Kidney (tissue), 14 donors: ENCODE data around the gene MYT1. TPM values are rescaled to one million over a fixed set of nuclear protein-coding genes. Genes with fewer than 3 reads are reported as not detected.

Experiments used
- DNase-seq, 5 donors: peaks; one replicate each; pipeline ENCODE4 v3.0.0-alpha.2; 2013 to 2020
- FAIRE-seq: peaks from 2 replicates; lab custom pipeline; 2012; peaks lifted over from hg19 to GRCh38; lab: Jason Lieb, UNC
- H3K27ac ChIP-seq, 2 donors: one replicate each; pipeline ENCODE4 v1.7.0; 2013; ENCODE audit warnings: low read depth in 2 of 2, low read length in 2 of 2, inconsistent platforms in 1 of 2
- H3K27me3 ChIP-seq: one replicate; pipeline ENCODE4 v1.7.1; 2013; ENCODE audit warnings: low read length, inconsistent platforms; ENCODE audit not compliant: control insufficient read depth, insufficient read depth
- H3K36me3 ChIP-seq, 3 donors: one replicate each; pipeline versions ENCODE4 v1.7.0 to v1.7.1; 2013; ENCODE audit warnings: low read length in 3 of 3, control low read depth in 1 of 3, inconsistent platforms in 1 of 3; ENCODE audit not compliant: insufficient read depth in 3 of 3, control insufficient read depth in 2 of 3
- H3K4me1 ChIP-seq, 3 donors: one replicate each; pipeline versions ENCODE4 v1.7.0 to v1.7.1; 2013; ENCODE audit warnings: low read length in 3 of 3, inconsistent platforms in 1 of 3, low read depth in 1 of 3; ENCODE audit not compliant: control insufficient read depth in 2 of 3, insufficient read depth in 2 of 3
- H3K4me3 ChIP-seq, 3 donors: one replicate each; pipeline versions ENCODE4 v1.7.0 to v1.8.1; 2013; ENCODE audit warnings: low read length in 3 of 3, control low read depth in 1 of 3, inconsistent platforms in 1 of 3
- H3K9ac ChIP-seq, 3 donors: one replicate each; pipeline versions ENCODE4 v1.7.0 to v1.7.1; 2013; ENCODE audit warnings: low read length in 3 of 3, control low read depth in 1 of 3, inconsistent platforms in 1 of 3
- H3K9me3 ChIP-seq, 3 donors: one replicate each; pipeline versions ENCODE4 v1.7.0 to v1.7.1; 2013; ENCODE audit warnings: low read length in 3 of 3, control low read depth in 1 of 3, inconsistent platforms in 1 of 3; ENCODE audit not compliant: control insufficient read depth in 2 of 3, insufficient read depth in 1 of 3
- CTCF ChIP-seq: IDR thresholded peaks from 3 replicates; pipeline ENCODE4 v1.5.1; 2012; ENCODE audit warnings: mild to moderate bottlenecking, moderate library complexity, borderline replicate concordance; ENCODE audit not compliant: insufficient read depth; ENCODE audit errors: extremely low read depth
- intact Hi-C: fragments of 100-400 bp; cut with DNase I; formaldehyde crosslinking; loops from one replicate; pipeline ENCODE4 v1.11.1; 2022
- polyA plus RNA-seq: library from polyadenylated mRNA; stranded (reverse); fragments of 350-450 nt; fragmentation: Illumina TruSeq; extraction: RNeasy Lipid Tissue Mini Kit (QIAGEN cat#74804); gene quantifications from one replicate; pipeline ENCODE4 v1.2.3, GENCODE V29; 2014; ENCODE audit warnings: low read depth, low replicate concordance; ENCODE audit not compliant: insufficient read depth
- total RNA-seq: library from RNA; stranded (reverse); fragmentation: NEBNext Ultra II Directional; extraction: Animal tissue kit (Norgen Biotek cat#: 25700); gene quantifications from one replicate; pipeline ENCODE4 v1.2.1, GENCODE V29; 2021
- donor health status: control.
- donor health status: control.
- donor health status: control.
- donor health status: control.
- donor health status: control.
- donor health status: DM: yes; HTN: yes; CAD: no.
- donor health status: Normal renal cell carcinoma (clear cell type).

The MYT1 gene
- total and polyA plus RNA-seq, 2 donors from 2014 or later, result not detected

- intact Hi-C loops, result no loop called here
- no peak for TF ChIP-seq CTCF
- no peak overlapping the region for H3K4me3 ChIP-seq
- no peaks in the 10 kb centered on the region for H3K4me1 ChIP-seq
- DNase-seq, result peak in 2 of 5 donors; percentile 41 to 73
- H3K27me3 ChIP-seq, result no peaks in the 10 kb centered on the region
- FAIRE-seq, result no peak
- no peak overlapping the region for H3K27ac ChIP-seq
- H3K36me3 ChIP-seq, result no peaks in the 10 kb centered on the region
- no peaks in the 10 kb centered on the region for H3K9me3 ChIP-seq
- H3K9ac ChIP-seq, result no peak overlapping the region
These were observed 48.5 kb downstream of the MYT1 start for GRCh38 chr20:64212755-64213154.

GRCh38 chr20:64214113-64214512 is 49.9 kb downstream of the MYT1 start:
- no peaks in the 10 kb centered on the region for H3K27me3 ChIP-seq
- DNase-seq, result no peak
- no peaks in the 10 kb centered on the region for H3K36me3 ChIP-seq
- H3K9me3 ChIP-seq, result no peaks in the 10 kb centered on the region
- H3K9ac ChIP-seq, result no peak overlapping the region
- intact Hi-C loops, result no loop called here
- TF ChIP-seq CTCF, result no peak
- no peaks in the 10 kb centered on the region for H3K4me1 ChIP-seq
- no peak overlapping the region for H3K27ac ChIP-seq
- FAIRE-seq, result no peak
- H3K4me3 ChIP-seq, result no peak overlapping the region

- FAIRE-seq (no peak), DNase-seq (no peak)
- Histone ChIP-seq H3K27ac (no peak overlapping the region), H3K4me3 (no peak overlapping the region), H3K9ac (no peak overlapping the region), H3K4me1 (no peaks in the 10 kb centered on the region), H3K27me3 (no peaks in the 10 kb centered on the region), H3K36me3 (no peaks in the 10 kb centered on the region), H3K9me3 (no peaks in the 10 kb centered on the region)
- TF ChIP-seq CTCF, result no peak
- intact Hi-C loops, result no loop called here
These were observed 50.7 kb downstream of the MYT1 start for GRCh38 chr20:64214952-64215351.

- Histone ChIP-seq H3K4me3 (no peak overlapping the region), H3K36me3 (no peaks in the 10 kb centered on the region), H3K9me3 (no peaks in the 10 kb centered on the region), H3K9ac (no peak overlapping the region), H3K4me1 (peaks cover 0 to 3% (median 0%) of the 10 kb centered on the region in 3 donors), H3K27ac (no peak overlapping the region), H3K27me3 (no peaks in the 10 kb centered on the region)
- no peak for TF ChIP-seq CTCF
- FAIRE-seq (no peak), DNase-seq (no peak)
- intact Hi-C loops, result no loop called here
These were observed 51.8 kb downstream of the MYT1 start for GRCh38 chr20:64216036-64216435.
